ENCODE measurements around the gene PKD2L1. TPM values are rescaled to one million over a fixed set of nuclear protein-coding genes. Genes with fewer than 3 reads are reported as not detected.

Gene PKD2L1
- polyA plus RNA-seq, 1 donor from 2014 or later, result not detected

- H3K36me3 ChIP-seq (ENCODE audit: insufficient read depth, low read length), result no peaks in the 10 kb centered on the region
- no peaks in the 10 kb centered on the region for H3K9me2 ChIP-seq (ENCODE audit: insufficient read depth, low read length)
- H3K4me3 ChIP-seq (ENCODE audit: low read length), result no peak overlapping the region
- H3F3A ChIP-seq (ENCODE audit: insufficient read depth, low read length, poor library complexity, severe bottlenecking), result no peaks in the 10 kb centered on the region
- H3K79me2 ChIP-seq (replicated peaks; ENCODE audit: insufficient read depth, low read length), result peaks cover 31% of the 10 kb centered on the region
- no peaks in the 10 kb centered on the region for H3K9me3 ChIP-seq (ENCODE audit: low read length)
- no peaks in the 10 kb centered on the region for H4K20me1 ChIP-seq (ENCODE audit: insufficient read depth)
- no peak overlapping the region for H3K9ac ChIP-seq (ENCODE audit: low read length)
- H3K27me3 ChIP-seq (ENCODE audit: insufficient read depth, low read depth, low read length), result no peaks in the 10 kb centered on the region
- no peak overlapping the region for H3K4me2 ChIP-seq (ENCODE audit: low read length)
- no peak overlapping the region for H3K27ac ChIP-seq (ENCODE audit: low read length)
- H2AFZ ChIP-seq (ENCODE audit: low read depth, low read length), result no peak overlapping the region
- TF ChIP-seq REST (IDR thresholded peaks at IDR 0.05; ENCODE audit: borderline replicate concordance) (no peak), TAF1 (IDR thresholded peaks at IDR 0.05; ENCODE audit: low read depth) (no peak), EP300 (conservative IDR thresholded peaks at IDR 0.05; ENCODE audit: poor library complexity, severe bottlenecking) (no peak), EZH2 (IDR thresholded peaks at IDR 0.05; ENCODE audit: borderline replicate concordance, insufficient read depth, low read length, poor library complexity, severe bottlenecking) (no peak), POLR2AphosphoS5 (IDR thresholded peaks at IDR 0.05) (no peak), SMC3 (conservative IDR thresholded peaks at IDR 0.05; ENCODE audit: poor library complexity) (no peak), RAD21 (conservative IDR thresholded peaks at IDR 0.05) (no peak), MXI1 (conservative IDR thresholded peaks at IDR 0.05; ENCODE audit: poor library complexity, severe bottlenecking) (no peak), CTCF (IDR thresholded peaks at IDR 0.05; ENCODE audit: poor library complexity, severe bottlenecking) (no peak)
These were observed 42.3 kb downstream of the PKD2L1 start for GRCh38 chr10:100287756-100288155.

GRCh38 chr10:100286051-100287033 lies 43.7 kb downstream of the PKD2L1 start, which contains the start of gene BLOC1S2:
Gene BLOC1S2, minus strand, starts transcription at chr10:100286680. Its CDS starts 21 bp downstream, at chr10:100286659.
- Histone ChIP-seq H3K36me3 (ENCODE audit: insufficient read depth, low read length) (no peaks in the 10 kb centered on the region), H3K4me2 (ENCODE audit: low read length) (peak within 1 kb of the TSS; percentile 71), H3K4me3 (ENCODE audit: low read length) (peak within 1 kb of the TSS; percentile 91), H4K20me1 (ENCODE audit: insufficient read depth) (no peaks in the 10 kb centered on the region), H2AFZ (ENCODE audit: low read depth, low read length) (peak within 1 kb of the TSS; percentile 99), H3K9me3 (ENCODE audit: low read length) (no peaks in the 10 kb centered on the region), H3K9me2 (ENCODE audit: insufficient read depth, low read length) (no peaks in the 10 kb centered on the region), H3K9ac (ENCODE audit: low read length) (peak within 1 kb of the TSS; percentile 98), H3K27me3 (ENCODE audit: insufficient read depth, low read depth, low read length) (no peaks in the 10 kb centered on the region), H3K27ac (ENCODE audit: low read length) (peak within 1 kb of the TSS; percentile 99), H3F3A (ENCODE audit: insufficient read depth, low read length, poor library complexity, severe bottlenecking) (no peaks in the 10 kb centered on the region), H3K79me2 (replicated peaks; ENCODE audit: insufficient read depth, low read length) (peaks cover 41% of the 10 kb centered on the region)
- TF ChIP-seq RAD21 (conservative IDR thresholded peaks at IDR 0.05) (no peak), REST (IDR thresholded peaks at IDR 0.05; ENCODE audit: borderline replicate concordance) (peak; percentile 93), POLR2AphosphoS5 (IDR thresholded peaks at IDR 0.05) (peak; percentile 95), CTCF (IDR thresholded peaks at IDR 0.05; ENCODE audit: poor library complexity, severe bottlenecking) (no peak), TAF1 (IDR thresholded peaks at IDR 0.05; ENCODE audit: low read depth) (peak; percentile 94), MXI1 (conservative IDR thresholded peaks at IDR 0.05; ENCODE audit: poor library complexity, severe bottlenecking) (peak; percentile 72), SMC3 (conservative IDR thresholded peaks at IDR 0.05; ENCODE audit: poor library complexity) (no peak), EP300 (conservative IDR thresholded peaks at IDR 0.05; ENCODE audit: poor library complexity, severe bottlenecking) (peak; percentile 63), EZH2 (IDR thresholded peaks at IDR 0.05; ENCODE audit: borderline replicate concordance, insufficient read depth, low read length, poor library complexity, severe bottlenecking) (no peak)
